SK-N-MC (cell line): Measurements from ENCODE around the gene PPIL6.
"Not testable (repeated sequence)": the region's sequence is repeated elsewhere in the genome, so short reads cannot be mapped to it uniquely, and the experiment has no call there.

ENCODE experiments used
- DNase-seq: peaks from one replicate; pipeline ENCODE4 v3.0.0-alpha.2; 2011; ENCODE audit warnings: low read depth, low spot score
- H3K27ac ChIP-seq: fragments of 200-600 bp; sonication (generic); 2 replicates; pipeline ENCODE4 v1.5.1; 2016; ENCODE audit warnings: mixed run types
- H3K36me3 ChIP-seq: fragments of 200-600 bp; sonication (generic); 2 replicates; pipeline ENCODE4 v1.6.1; 2017; ENCODE audit warnings: antibody characterized with exemption, low read length, mixed read lengths; ENCODE audit not compliant: insufficient read depth
- H3K4me3 ChIP-seq: fragments of 200-600 bp; sonication (generic); 2 replicates; pipeline ENCODE4 v1.5.1; 2016
- H3K9ac ChIP-seq: fragments of 200-600 bp; sonication (generic); 2 replicates; pipeline ENCODE4 v1.8.0; 2017; ENCODE audit warnings: mixed run types, mixed read lengths; ENCODE audit not compliant: insufficient read length
- H3K9me3 ChIP-seq: fragments of 200-600 bp; sonication (generic); 2 replicates; pipeline ENCODE4 v1.6.1; 2017; ENCODE audit warnings: low read depth, mild to moderate bottlenecking, antibody characterized with exemption, low read length, moderate library complexity, mixed read lengths
- EZH2 ChIP-seq: fragments of 200-600 bp; sonication (generic); IDR thresholded peaks from one replicate; pipeline ENCODE4 v1.6.1; 2017; ENCODE audit warnings: antibody characterized with exemption
- FOXP2 ChIP-seq: optimal IDR thresholded peaks from 2 replicates; pipeline ENCODE3; 2011; ENCODE audit warnings: mild to moderate bottlenecking, moderate library complexity; ENCODE audit not compliant: insufficient read depth; ENCODE audit errors: extremely low read length, control extremely low read depth
- POLR2AphosphoS5 ChIP-seq: IDR thresholded peaks from 2 replicates; pipeline ENCODE4 v1.6.1; 2012; ENCODE audit warnings: mild to moderate bottlenecking, low read depth, low read length, borderline replicate concordance

PPIL6 gene

DNA sequence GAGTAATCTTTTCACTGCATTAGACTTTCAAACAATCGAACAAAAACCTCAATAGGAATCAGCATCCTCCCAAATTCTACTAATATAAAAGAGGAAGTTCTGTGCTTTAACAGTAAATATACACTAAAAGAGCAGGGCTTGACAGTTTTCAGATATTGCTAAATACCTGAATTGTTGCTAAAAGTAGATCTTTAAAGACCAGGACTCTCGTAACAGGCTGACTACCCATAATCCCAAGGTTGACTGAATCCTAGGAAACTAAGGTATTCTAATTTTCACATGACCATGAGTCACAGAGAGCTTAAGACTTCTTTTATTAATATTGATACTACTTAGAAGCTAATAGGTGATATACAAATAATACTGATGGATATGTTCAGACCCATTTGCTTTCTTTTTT is 68.3 kb downstream of the PPIL6 start:
- no peak for TF ChIP-seq FOXP2
- H3K36me3 ChIP-seq, result peaks cover 91% of the 10 kb centered on the region
- H3K9ac ChIP-seq, result no peak overlapping the region
- H3K27ac ChIP-seq, result no peak overlapping the region
- H3K9me3 ChIP-seq, result no peaks in the 10 kb centered on the region
- no peak overlapping the region for H3K4me3 ChIP-seq
- no peak for DNase-seq

GRCh38 chr6:109370792-109371191 is 69.6 kb downstream of the PPIL6 start:
- Histone ChIP-seq H3K9ac (no peak overlapping the region), H3K4me3 (no peak overlapping the region), H3K9me3 (no peaks in the 10 kb centered on the region), H3K36me3 (peaks cover 91% of the 10 kb centered on the region), H3K27ac (no peak overlapping the region)
- no peak for DNase-seq
- no peak for TF ChIP-seq EZH2
- TF ChIP-seq FOXP2, result no peak
- TF ChIP-seq POLR2AphosphoS5, result no peak

DNA sequence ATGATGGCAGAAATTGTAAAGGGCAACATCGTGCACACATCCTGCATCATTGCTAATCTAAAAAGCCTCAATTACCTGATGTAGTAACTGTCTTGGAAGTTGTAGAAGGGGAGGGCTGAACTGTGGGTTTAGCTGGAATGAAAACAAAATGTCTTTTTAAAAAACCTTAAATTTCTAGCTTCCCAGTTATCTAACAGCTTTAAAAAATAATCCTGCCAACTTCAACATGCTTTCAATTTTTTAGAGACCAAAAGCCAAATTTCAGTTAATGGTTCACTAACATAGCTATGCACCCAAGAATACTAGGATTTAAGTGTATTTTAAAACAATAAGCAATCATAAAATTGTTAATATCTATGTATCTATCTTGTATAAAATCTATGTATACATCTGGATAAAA is 70.1 kb downstream of the PPIL6 start:
- Histone ChIP-seq H3K36me3 (peaks cover 91% of the 10 kb centered on the region), H3K27ac (no peak overlapping the region), H3K4me3 (no peak overlapping the region), H3K9ac (no peak overlapping the region), H3K9me3 (no peaks in the 10 kb centered on the region)
- no peak for DNase-seq
- no peak for TF ChIP-seq FOXP2

DNA sequence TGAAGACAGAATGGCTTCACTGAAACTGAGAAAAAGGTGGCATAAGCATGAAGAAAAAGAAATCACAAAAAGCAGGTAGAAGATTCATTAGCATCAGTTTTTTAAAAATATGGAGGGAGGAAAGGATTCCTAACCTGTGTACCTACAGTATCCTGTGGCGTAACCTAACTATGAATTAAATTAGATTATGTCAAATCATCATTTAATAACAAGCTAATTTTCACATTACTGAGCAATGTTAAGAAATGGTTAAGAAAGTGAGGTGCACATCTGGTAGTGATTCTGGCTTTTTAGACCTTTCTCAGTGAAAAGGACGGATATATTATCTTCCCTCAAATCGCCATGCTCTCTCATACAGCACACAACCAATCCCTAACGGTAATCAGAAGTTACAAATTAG is 70.7 kb downstream of the PPIL6 start:
- Histone ChIP-seq H3K9me3 (no peaks in the 10 kb centered on the region), H3K36me3 (peaks cover 91% of the 10 kb centered on the region), H3K9ac (no peak overlapping the region), H3K4me3 (no peak overlapping the region), H3K27ac (no peak overlapping the region)
- TF ChIP-seq FOXP2 (no peak), POLR2AphosphoS5 (no peak), EZH2 (no peak)
- no peak for DNase-seq

DNA sequence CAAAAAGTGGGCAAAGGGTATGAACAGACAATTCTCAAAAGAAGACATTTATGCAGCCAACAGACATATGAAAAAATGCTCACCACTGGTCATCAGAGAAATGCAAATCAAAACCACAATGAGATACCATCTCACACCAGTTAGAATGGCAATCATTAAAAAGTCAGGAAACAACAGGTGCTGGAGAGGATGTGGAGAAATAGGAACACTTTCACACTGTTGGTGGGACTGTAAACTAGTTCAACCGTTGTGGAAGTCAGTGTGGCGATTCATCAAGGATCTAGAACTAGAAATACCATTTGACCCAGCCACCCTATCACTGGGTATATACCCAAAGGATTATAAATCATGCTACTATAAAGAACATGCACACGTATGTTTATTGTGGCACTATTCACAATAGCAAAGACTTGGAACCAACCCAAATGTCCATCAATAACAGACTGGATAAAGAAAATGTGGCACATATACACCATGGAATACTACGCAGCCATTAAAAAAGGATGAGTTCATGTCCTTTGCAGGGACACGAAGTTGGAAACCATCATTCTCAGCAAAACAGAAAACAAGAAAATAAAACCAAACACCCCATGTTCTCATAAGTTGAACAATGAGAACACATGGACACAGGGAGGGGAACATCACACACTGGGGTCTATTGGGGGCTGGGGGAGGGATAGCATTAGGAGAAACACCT is 75.9 kb downstream of the PPIL6 start:
- DNase-seq, H3K4me3 ChIP-seq, H3K27ac ChIP-seq, H3K9ac ChIP-seq, H3K9me3 ChIP-seq: not testable (repeated sequence)
- H3K36me3 ChIP-seq, result peaks cover 87% of the 10 kb centered on the region

- Histone ChIP-seq H3K9ac (no peak overlapping the region), H3K9me3 (0 out of 2 replicates have a peak, but pooled peaks cover 4% of the 10 kb centered on the region), H3K4me3 (no peak overlapping the region), H3K27ac (no peak overlapping the region), H3K36me3 (peaks cover 89% of the 10 kb centered on the region)
- TF ChIP-seq POLR2AphosphoS5 (no peak), EZH2 (no peak), FOXP2 (no peak)
- DNase-seq, result no peak
Measured at GRCh38 chr6:109363753-109364152, 76.7 kb downstream of the PPIL6 start.

- 0 out of 2 replicates have a peak, but pooled peaks cover 4% of the 10 kb centered on the region for H3K9me3 ChIP-seq
- H3K36me3 ChIP-seq, result peaks cover 90% of the 10 kb centered on the region
- no peak overlapping the region for H3K4me3 ChIP-seq
- no peak overlapping the region for H3K27ac ChIP-seq
- TF ChIP-seq FOXP2 (no peak), EZH2 (no peak), POLR2AphosphoS5 (no peak)
- H3K9ac ChIP-seq, result no peak overlapping the region
- DNase-seq, result no peak
Measured at GRCh38 chr6:109362102-109362884, 78.1 kb downstream of the PPIL6 start.

DNA sequence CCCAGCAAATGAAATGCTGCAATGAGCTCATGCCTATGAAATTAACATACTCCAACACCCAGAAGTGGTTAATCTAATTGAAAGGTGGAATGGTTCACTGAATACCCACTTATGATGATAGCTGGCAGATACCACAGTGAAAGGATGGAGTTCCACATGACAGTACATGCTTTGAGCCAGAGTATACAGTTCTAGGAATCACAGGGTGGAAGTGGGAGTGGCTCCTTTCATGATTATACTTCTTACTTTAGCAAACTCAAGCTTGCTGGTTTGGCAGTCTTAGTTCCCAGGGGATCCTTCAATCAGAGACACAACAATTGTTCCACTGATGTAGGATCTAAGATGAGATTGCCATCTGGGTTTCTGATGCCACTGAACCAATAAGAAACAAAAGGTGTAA is 79.6 kb downstream of the PPIL6 start:
- H3K4me3 ChIP-seq, result no peak overlapping the region
- TF ChIP-seq POLR2AphosphoS5 (0 out of 2 replicates have a peak, but pooled peaks have one; percentile 12), FOXP2 (no peak)
- peaks cover 90% of the 10 kb centered on the region for H3K36me3 ChIP-seq

GRCh38 chr6:109360281-109360680 is 80.1 kb downstream of the PPIL6 start:
- Histone ChIP-seq H3K36me3 (peaks cover 90% of the 10 kb centered on the region), H3K9ac (no peak overlapping the region), H3K9me3 (0 out of 2 replicates have a peak, but pooled peaks cover 11% of the 10 kb centered on the region), H3K27ac (no peak overlapping the region), H3K4me3 (no peak overlapping the region)
- TF ChIP-seq EZH2 (no peak), POLR2AphosphoS5 (no peak), FOXP2 (no peak)
- DNase-seq, result no peak

More for the DNA sequence above, 79.6 kb downstream of the PPIL6 start:
- Histone ChIP-seq H3K9ac (no peak overlapping the region), H3K9me3 (0 out of 2 replicates have a peak, but pooled peaks cover 11% of the 10 kb centered on the region), H3K27ac (no peak overlapping the region)
- no peak for DNase-seq
